K562 (cell line): ENCODE measurements around the gene CHAD.

Experiments used
- MIER1 ChIP-seq: fragments of 450-650 bp; IDR thresholded peaks from 2 replicates; pipeline ENCODE4 v1.6.1; 2016; ENCODE audit warnings: antibody characterized with exemption, mild to moderate bottlenecking, low read depth
- POLR2A ChIP-seq: fragments of 450-650 bp; conservative IDR thresholded peaks from 2 replicates; pipeline ENCODE4 v1.6.1; 2016
- ZNF239 ChIP-seq: fragments of 250-450 bp; sonication (Bioruptor Pico); IDR thresholded peaks from 2 replicates; pipeline ENCODE4 v1.4.0; 2020; ENCODE audit warnings: mild to moderate bottlenecking

DNA sequence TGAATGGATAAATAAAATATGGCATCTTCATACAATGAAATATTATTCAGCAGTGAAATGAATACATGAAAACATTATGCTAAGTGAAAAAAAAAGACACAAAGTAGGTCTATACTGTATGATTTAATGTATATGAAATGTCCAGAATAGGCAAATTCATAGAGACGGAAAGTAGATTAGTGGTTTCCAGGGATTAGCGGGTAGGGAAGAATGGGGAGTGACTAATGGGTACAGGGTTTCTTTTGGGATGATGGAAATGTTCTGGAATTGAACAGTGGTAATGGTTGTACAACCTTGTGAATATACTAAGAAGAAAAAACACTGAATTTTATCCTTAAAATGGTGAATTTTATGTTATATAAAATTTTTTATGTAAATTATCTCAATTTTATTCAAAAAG is 31.0 kb upstream of the CHAD start:
- TF ChIP-seq POLR2A (no peak), MIER1 (no peak), ZNF239 (CRISPR knock-in tag) (no peak)
